HepG2 (cell line): ENCODE measurements around the gene CEL. TPM values are rescaled to one million over a fixed set of nuclear protein-coding genes. Genes with fewer than 3 reads are reported as not detected.

ENCODE experiments used
- ATAC-seq: fragments of 200-7000 bp; cut with Tn5 transposase; 3 replicates; pipeline ENCODE4 v1.9.1; 2020; ENCODE audit warnings: mild to moderate bottlenecking, moderate library complexity
- BruUV-seq: library from RNA; stranded (reverse); fragments of 400-500 nt; replicated peaks from 2 replicates; lab custom pipeline; 2021; lab: Mats Ljungman, UMichigan
- CTCF ChIA-PET: fragments of 300-600 bp; formaldehyde crosslinking; extraction: SDS; loops from one replicate; lab custom pipeline; 2021; ENCODE audit warnings: low total read pairs, inconsistent platforms, low intra/inter-chr PET ratio; lab: Yijun Ruan, JAX
- POLR2A ChIA-PET: fragments of 350-600 bp; sonication (Branson Sonifier 250); formaldehyde crosslinking; loops from one replicate; lab custom pipeline; 2020; ENCODE audit warnings: antibody characterized with exemption, inconsistent platforms; lab: Yijun Ruan, JAX
- DNase-seq: peaks from one replicate; pipeline ENCODE4 v3.0.0-alpha.2; 2015; ENCODE audit warnings: low spot score
- FAIRE-seq: peaks from 3 replicates; lab custom pipeline; 2011; peaks lifted over from hg19 to GRCh38; lab: Jason Lieb, UNC
- H2AFZ ChIP-seq: one replicate; pipeline ENCODE4 v1.6.1; 2011; ENCODE audit warnings: low read length, inconsistent platforms
- H3K27ac ChIP-seq: fragments of 300-600 bp; 3 replicates; pipeline ENCODE4 v1.8.0; 2011; ENCODE audit warnings: mixed run types, mild to moderate bottlenecking, mixed read lengths, low read length, inconsistent platforms; ENCODE audit not compliant: insufficient read depth; ENCODE audit errors: extremely low read length
- H3K27me3 ChIP-seq, 2 experiments: fragments of 200-600 bp in 1 of 2; 2 replicates in 1 of 2; 3 replicates in 1 of 2; pipeline versions ENCODE4 v1.6.0 to v1.8.0; 2011; ENCODE audit warnings: low read length in 2 of 2, mild to moderate bottlenecking in 2 of 2, moderate library complexity in 2 of 2, inconsistent platforms in 1 of 2; ENCODE audit not compliant: insufficient read depth in 2 of 2, control insufficient read depth in 1 of 2
- H3K36me3 ChIP-seq, 2 experiments: fragments of 200-600 bp in 1 of 2; replicated peaks in 1 of 2; 2 replicates in 1 of 2; 3 replicates in 1 of 2; pipeline versions ENCODE4 v1.5.1 to v1.8.0; 2011; ENCODE audit warnings: low read length in 2 of 2, inconsistent platforms in 1 of 2; ENCODE audit not compliant: insufficient read depth in 2 of 2, control insufficient read depth in 1 of 2
- H3K4me1 ChIP-seq: 2 replicates; pipeline ENCODE4 v1.5.1; 2012; ENCODE audit warnings: low read length, inconsistent platforms; ENCODE audit not compliant: insufficient read depth
- H3K4me2 ChIP-seq: 2 replicates; pipeline ENCODE4 v1.6.0; 2011; ENCODE audit warnings: low read depth, low read length, inconsistent platforms
- H3K4me3 ChIP-seq, 3 experiments: fragments of 200-600 bp in 1 of 3; sonication (generic), shearing (Covaris generic) in 1 of 3; replicated peaks in 1 of 3; 2 replicates each; pipeline ENCODE4 v1.5.1; 2011 to 2016; ENCODE audit warnings: low read length in 3 of 3, inconsistent platforms in 2 of 3, low read depth in 2 of 3, mild to moderate bottlenecking in 2 of 3, control low read depth in 1 of 3, mixed read lengths in 1 of 3; ENCODE audit not compliant: insufficient read depth in 1 of 3
- H3K79me2 ChIP-seq: one replicate; pipeline ENCODE4 v1.6.1; 2011; ENCODE audit warnings: low read length, inconsistent platforms; ENCODE audit not compliant: insufficient read depth
- H3K9ac ChIP-seq: 2 replicates; pipeline ENCODE4 v1.6.0; 2011; ENCODE audit warnings: mild to moderate bottlenecking, low read depth, low read length, inconsistent platforms; ENCODE audit not compliant: insufficient read depth
- H3K9me3 ChIP-seq: 2 replicates; pipeline ENCODE4 v1.5.1; 2012; ENCODE audit warnings: mild to moderate bottlenecking, low read length
- H4K20me1 ChIP-seq: 2 replicates; pipeline ENCODE4 v1.6.0; 2011; ENCODE audit warnings: inconsistent platforms, mild to moderate bottlenecking, low read length, moderate library complexity; ENCODE audit not compliant: insufficient read depth
- MLXIP ChIP-seq: sonication (generic); formaldehyde crosslinking; IDR thresholded peaks from 2 replicates; pipeline ENCODE4 v1.9.0; 2021; ENCODE audit warnings: missing genetic modification reagents, borderline replicate concordance
- TEF ChIP-seq: sonication (generic); formaldehyde crosslinking; IDR thresholded peaks from 2 replicates; pipeline ENCODE4 v1.5.0; 2020; ENCODE audit warnings: missing genetic modification reagents
- THRA ChIP-seq: sonication (generic); formaldehyde crosslinking; IDR thresholded peaks from 2 replicates; pipeline ENCODE4 v1.4.0; 2020; ENCODE audit warnings: missing genetic modification reagents, borderline replicate concordance
- ZC3H4 ChIP-seq: sonication (generic); formaldehyde crosslinking; IDR thresholded peaks from 2 replicates; pipeline ENCODE4 v1.4.0; 2020; ENCODE audit warnings: missing genetic modification reagents, borderline replicate concordance
- ZNF777 ChIP-seq: sonication (generic); formaldehyde crosslinking; IDR thresholded peaks from 2 replicates; pipeline ENCODE4 v1.4.0; 2020; ENCODE audit warnings: missing genetic modification reagents
- WGBS: methylation state at CpG from one replicate; pipeline ENCODE4 v1.1.6; 2017; ENCODE audit warnings: low lambda C conversion rate; 5-methylcytosine and 5-hydroxymethylcytosine counted together
- in situ Hi-C: cut with HindIII; loops from 2 replicates; pipeline ENCODE4 v1.10.0; 2017; ENCODE audit warnings: low pct_unique_long_range_greater_than_20kb; ENCODE audit not compliant: extremely low pct_ligation_motif_present
- intact Hi-C: fragments of 100-400 bp; cut with micrococcal nuclease; formaldehyde crosslinking; loops from one replicate; pipeline ENCODE4 v1.10.0; 2022; ENCODE audit not compliant: unreplicated experiment
- polyA plus RNA-seq, 8 experiments: library from polyadenylated mRNA; depleted of rRNA in 3 of 8; stranded (reverse) in 7 of 8; unstranded in 1 of 8; fragments of >200 nt; fragmentation: Illumina TruSeq in 4 of 8; extraction: Trizol in 4 of 8; gene quantifications; 2 replicates each; pipeline versions ENCODE4 v1.2.1 to v1.2.3, GENCODE V29; 2011 to 2016; ENCODE audit warnings: low read depth in 4 of 8, missing spikeins in 1 of 8, mixed read lengths in 1 of 8; ENCODE audit not compliant: insufficient read depth in 1 of 8
- total RNA-seq, 5 experiments: library from RNA; depleted of rRNA; stranded (reverse); fragments of >200 nt; fragmentation: Illumina TruSeq; extraction: Trizol; gene quantifications; 2 replicates each; pipeline ENCODE4 v1.2.3, GENCODE V29; 2016; ENCODE audit warnings: low read depth in 1 of 5

CEL gene
- total and polyA plus RNA-seq, 2 of the 13 experiments (the other 11 are each of a cell fraction or from before 2014, with no cell fraction given) = 0.63 to 1.5 TPM

- ATAC-seq (no peak), FAIRE-seq (no peak), DNase-seq (no peak)
- Histone ChIP-seq H3K9me3 (no peaks in the 10 kb centered on the region), H3K4me3 (no peak overlapping the region), H3K4me1 (no peaks in the 10 kb centered on the region), H3K36me3 (peaks cover 29 to 59% of the 10 kb centered on the region in 2 experiments), H2AFZ (no peak overlapping the region), H3K27ac (no peak overlapping the region), H3K4me2 (no peak overlapping the region), H3K27me3 (no peaks in the 10 kb centered on the region), H3K9ac (no peak overlapping the region), H3K79me2 (peaks cover 15% of the 10 kb centered on the region), H4K20me1 (0 out of 2 replicates have a peak, but pooled peaks cover 2% of the 10 kb centered on the region)
- BruUV-seq = no TSS peak
- 96% methylated on average over 7 of the region's 8 CpGs for whole genome bisulfite sequencing
- POLR2A ChIA-PET = no interaction called here
- in situ Hi-C loops = loop anchor here (10.0 kb wide), 1 partner anchor 102 kb away; no protein-coding TSS in a partner anchor
- intact Hi-C loops = loop anchor here (5.0 kb wide), 1 partner anchor 105 kb away; no protein-coding TSS in a partner anchor
- no peak for TF ChIP-seq THRA (CRISPR knock-in tag)
- TF ChIP-seq ZNF777 = no peak
- TF ChIP-seq ZC3H4 (CRISPR knock-in tag) = no peak
- TF ChIP-seq TEF (CRISPR knock-in tag) = no peak
- no peak for TF ChIP-seq MLXIP (CRISPR knock-in tag)
- CTCF ChIA-PET = no interaction called here
Observed at GRCh38 chr9:133042676-133043075, 19.1 kb upstream of the CEL start.
